DOHH2 (cell line): ENCODE data around the gene STX7.

Experiments used
- H3F3A ChIP-seq: fragments of 200-600 bp; sonication (generic), shearing (Covaris generic); 2 replicates; pipeline ENCODE4 v1.6.0; 2016; ENCODE audit warnings: antibody characterized with exemption, mild to moderate bottlenecking; ENCODE audit not compliant: control insufficient read depth, insufficient read depth
- H3K27ac ChIP-seq: fragments of 200-600 bp; sonication (generic); 2 replicates; pipeline ENCODE4 v1.5.1; 2014; ENCODE audit warnings: low read depth, mild to moderate bottlenecking, low read length, moderate library complexity
- H3K27me3 ChIP-seq: fragments of 200-600 bp; sonication (generic); 2 replicates; pipeline ENCODE4 v1.6.1; 2014; ENCODE audit warnings: mild to moderate bottlenecking, low read length, mixed read lengths; ENCODE audit not compliant: control insufficient read depth
- H3K36me3 ChIP-seq: fragments of 200-600 bp; sonication (generic); 2 replicates; pipeline ENCODE4 v1.6.1; 2014; ENCODE audit warnings: mild to moderate bottlenecking, low read length, moderate library complexity, mixed read lengths; ENCODE audit not compliant: control insufficient read depth
- H3K4me1 ChIP-seq: fragments of 200-600 bp; sonication (generic); 2 replicates; pipeline ENCODE4 v1.6.1; 2014; ENCODE audit warnings: mild to moderate bottlenecking, low read length, mixed read lengths; ENCODE audit not compliant: control insufficient read depth
- H3K4me2 ChIP-seq: fragments of 200-600 bp; sonication (generic); 2 replicates; pipeline ENCODE4 v1.6.0; 2014; ENCODE audit warnings: mild to moderate bottlenecking, low read length, moderate library complexity
- H3K4me3 ChIP-seq: fragments of 200-600 bp; sonication (generic); 2 replicates; pipeline ENCODE4 v1.5.1; 2014; ENCODE audit warnings: mild to moderate bottlenecking, low read length, mixed read lengths
- H3K79me2 ChIP-seq: fragments of 200-600 bp; sonication (generic); 2 replicates; pipeline ENCODE4 v1.6.1; 2014; ENCODE audit warnings: mild to moderate bottlenecking, low read length, mixed read lengths; ENCODE audit not compliant: control insufficient read depth
- H3K9me2 ChIP-seq: fragments of 200-600 bp; sonication (generic); replicated peaks from 2 replicates; pipeline ENCODE4 v1.6.1; 2014; ENCODE audit warnings: mild to moderate bottlenecking, low read length, mixed read lengths; ENCODE audit not compliant: control insufficient read depth
- H3K9me3 ChIP-seq: fragments of 200-600 bp; sonication (generic); 2 replicates; pipeline ENCODE4 v1.6.1; 2014; ENCODE audit warnings: antibody characterized with exemption, low read length, mixed read lengths; ENCODE audit not compliant: control insufficient read depth, insufficient read depth
- H4K20me1 ChIP-seq: fragments of 200-600 bp; sonication (generic); 2 replicates; pipeline ENCODE4 v1.6.0; 2014; ENCODE audit warnings: low read depth, mild to moderate bottlenecking, antibody characterized with exemption, low read length, moderate library complexity; ENCODE audit not compliant: control insufficient read depth, insufficient read depth
- CTCF ChIP-seq: fragments of 200-600 bp; sonication (generic); IDR thresholded peaks from one replicate; pipeline ENCODE4 v1.5.1; 2014; ENCODE audit warnings: antibody characterized with exemption, mild to moderate bottlenecking, low read depth, low read length; ENCODE audit not compliant: poor library complexity, severe bottlenecking
- EZH2phosphoT487 ChIP-seq: fragments of 200-600 bp; sonication (generic); IDR thresholded peaks from 2 replicates; pipeline ENCODE4 v1.6.1; 2017; ENCODE audit warnings: borderline replicate concordance, mild to moderate bottlenecking, antibody characterized with exemption, low read length, moderate library complexity, mixed read lengths

STX7 gene

GRCh38 chr6:132506461-132506860, 6.5 kb downstream of the STX7 start:
- Histone ChIP-seq H3K4me3 (peak overlapping the region; percentile 54), H3K27me3 (no peaks in the 10 kb centered on the region), H3K79me2 (peaks cover 100% of the 10 kb centered on the region), H3K36me3 (peaks cover 95% of the 10 kb centered on the region), H3K4me2 (peak overlapping the region; percentile 56), H4K20me1 (no peaks in the 10 kb centered on the region), H3K27ac (peak overlapping the region; percentile 72), H3K9me2 (no peaks in the 10 kb centered on the region), H3K4me1 (peaks cover 96% of the 10 kb centered on the region), H3F3A (peaks cover 46% of the 10 kb centered on the region), H3K9me3 (no peaks in the 10 kb centered on the region)
- TF ChIP-seq EZH2phosphoT487 (no peak), CTCF (no peak)

GRCh38 chr6:132505158-132505557, 7.8 kb downstream of the STX7 start:
- H3K36me3 ChIP-seq = peaks cover 97% of the 10 kb centered on the region
- peak overlapping the region; percentile 72 for H3K27ac ChIP-seq
- H3K9me2 ChIP-seq = no peaks in the 10 kb centered on the region
- H3K4me2 ChIP-seq = peak overlapping the region; percentile 56
- no peaks in the 10 kb centered on the region for H3K27me3 ChIP-seq
- H3K9me3 ChIP-seq = no peaks in the 10 kb centered on the region
- H3K4me1 ChIP-seq = peaks cover 98% of the 10 kb centered on the region
- H3F3A ChIP-seq = peaks cover 57% of the 10 kb centered on the region
- TF ChIP-seq CTCF = no peak
- no peak for TF ChIP-seq EZH2phosphoT487
- H3K4me3 ChIP-seq = peak overlapping the region; percentile 54
- peaks cover 100% of the 10 kb centered on the region for H3K79me2 ChIP-seq
- H4K20me1 ChIP-seq = no peaks in the 10 kb centered on the region

GRCh38 chr6:132504757-132505156, 8.2 kb downstream of the STX7 start:
- TF ChIP-seq EZH2phosphoT487 (no peak), CTCF (no peak)
- peaks cover 61% of the 10 kb centered on the region for H3F3A ChIP-seq
- no peaks in the 10 kb centered on the region for H4K20me1 ChIP-seq
- H3K9me3 ChIP-seq = no peaks in the 10 kb centered on the region
- H3K27ac ChIP-seq = peak overlapping the region; percentile 72
- peaks cover 100% of the 10 kb centered on the region for H3K79me2 ChIP-seq
- no peaks in the 10 kb centered on the region for H3K9me2 ChIP-seq
- H3K27me3 ChIP-seq = no peaks in the 10 kb centered on the region
- H3K4me2 ChIP-seq = peak overlapping the region; percentile 56
- H3K4me1 ChIP-seq = peaks cover 98% of the 10 kb centered on the region
- peaks cover 97% of the 10 kb centered on the region for H3K36me3 ChIP-seq
- peak overlapping the region; percentile 54 for H3K4me3 ChIP-seq
